ENCODE results near the gene INPP4B.

INPP4B gene

GRCh38 chr4:142850478-142850877 lies 4.4 kb upstream of the INPP4B start:
- H4K20me1 ChIP-seq (ENCODE audit: insufficient read depth, low read length) = no peaks in the 10 kb centered on the region
- no peaks in the 10 kb centered on the region for H3K27me3 ChIP-seq (ENCODE audit: insufficient read depth, low read length)
- no peak overlapping the region for H3K4me2 ChIP-seq (ENCODE audit: low read length)
- no peaks in the 10 kb centered on the region for H3K79me2 ChIP-seq (ENCODE audit: insufficient read depth, low read length)
- no peaks in the 10 kb centered on the region for H3K4me1 ChIP-seq (ENCODE audit: insufficient read depth, low read length, severe bottlenecking)
- H3K27ac ChIP-seq (ENCODE audit: low read depth, low read length, poor library complexity, severe bottlenecking) = no peak overlapping the region
- TF ChIP-seq EZH2 (IDR thresholded peaks at IDR 0.05; ENCODE audit: borderline replicate concordance, low read length) (no peak), CTCF (IDR thresholded peaks at IDR 0.05; ENCODE audit: low read length) (no peak; the same call in 1 of the 2 replicates)
- H2AFZ ChIP-seq (ENCODE audit: low read length) = no peak overlapping the region
- H3K36me3 ChIP-seq (ENCODE audit: insufficient read depth, low read length) = no peaks in the 10 kb centered on the region
- no peaks in the 10 kb centered on the region for H3F3A ChIP-seq (ENCODE audit: insufficient read depth, low read length)
- H3K9ac ChIP-seq (ENCODE audit: low read length) = no peak overlapping the region
- no peak overlapping the region for H3K4me3 ChIP-seq (ENCODE audit: low read depth, low read length, poor library complexity, severe bottlenecking)
- no peaks in the 10 kb centered on the region for H3K9me3 ChIP-seq (ENCODE audit: low read length)
- no peaks in the 10 kb centered on the region for H3K9me2 ChIP-seq (ENCODE audit: low read depth, low read length)

GRCh38 chr4:142846729-142847596 lies 862 bp upstream of the INPP4B start:
- Histone ChIP-seq H3K27me3 (ENCODE audit: insufficient read depth, low read length) (no peaks in the 10 kb centered on the region), H3K4me3 (ENCODE audit: low read depth, low read length, poor library complexity, severe bottlenecking) (no peak overlapping the region)

GRCh38 chr4:142845293-142846107 lies 601 bp downstream of the INPP4B start:
- no peaks in the 10 kb centered on the region for H3K4me1 ChIP-seq (ENCODE audit: insufficient read depth, low read length, severe bottlenecking)
- no peaks in the 10 kb centered on the region for H3K36me3 ChIP-seq (ENCODE audit: insufficient read depth, low read length)
- H3K27ac ChIP-seq (ENCODE audit: low read depth, low read length, poor library complexity, severe bottlenecking) = no peak overlapping the region
- H3K9me2 ChIP-seq (ENCODE audit: low read depth, low read length) = no peaks in the 10 kb centered on the region
- no peaks in the 10 kb centered on the region for H4K20me1 ChIP-seq (ENCODE audit: insufficient read depth, low read length)
- H3K9ac ChIP-seq (ENCODE audit: low read length) = no peak overlapping the region
- H3K9me3 ChIP-seq (ENCODE audit: low read length) = no peaks in the 10 kb centered on the region
- TF ChIP-seq EZH2 (IDR thresholded peaks at IDR 0.05; ENCODE audit: borderline replicate concordance, low read length) (no peak), CTCF (IDR thresholded peaks at IDR 0.05; ENCODE audit: low read length) (no peak)
- H3F3A ChIP-seq (ENCODE audit: insufficient read depth, low read length) = no peaks in the 10 kb centered on the region
- H3K27me3 ChIP-seq (ENCODE audit: insufficient read depth, low read length) = no peaks in the 10 kb centered on the region
- no peak overlapping the region for H2AFZ ChIP-seq (ENCODE audit: low read length)
- no peak overlapping the region for H3K4me2 ChIP-seq (ENCODE audit: low read length)
- no peak overlapping the region for H3K4me3 ChIP-seq (ENCODE audit: low read depth, low read length, poor library complexity, severe bottlenecking)
- H3K79me2 ChIP-seq (ENCODE audit: insufficient read depth, low read length) = no peaks in the 10 kb centered on the region

More at GRCh38 chr4:142846729-142847596, 862 bp upstream of the INPP4B start:
- Histone ChIP-seq H3K27ac (ENCODE audit: low read depth, low read length, poor library complexity, severe bottlenecking) (no peak overlapping the region), H3F3A (ENCODE audit: insufficient read depth, low read length) (no peaks in the 10 kb centered on the region), H3K9me3 (ENCODE audit: low read length) (no peaks in the 10 kb centered on the region), H3K4me1 (ENCODE audit: insufficient read depth, low read length, severe bottlenecking) (no peaks in the 10 kb centered on the region), H2AFZ (ENCODE audit: low read length) (no peak overlapping the region), H3K4me2 (ENCODE audit: low read length) (no peak overlapping the region), H3K79me2 (ENCODE audit: insufficient read depth, low read length) (no peaks in the 10 kb centered on the region), H3K9ac (ENCODE audit: low read length) (no peak overlapping the region), H3K36me3 (ENCODE audit: insufficient read depth, low read length) (no peaks in the 10 kb centered on the region), H3K9me2 (ENCODE audit: low read depth, low read length) (no peaks in the 10 kb centered on the region), H4K20me1 (ENCODE audit: insufficient read depth, low read length) (no peaks in the 10 kb centered on the region)
- TF ChIP-seq CTCF (IDR thresholded peaks at IDR 0.05; ENCODE audit: low read length) = no peak
- TF ChIP-seq EZH2 (IDR thresholded peaks at IDR 0.05; ENCODE audit: borderline replicate concordance, low read length) = no peak
